ENCODE measurements around the gene LIN7A.
"Not testable (repeated sequence)": the region's sequence is repeated elsewhere in the genome, so short reads cannot be mapped to it uniquely, and the experiment has no call there.

The LIN7A gene

DNA sequence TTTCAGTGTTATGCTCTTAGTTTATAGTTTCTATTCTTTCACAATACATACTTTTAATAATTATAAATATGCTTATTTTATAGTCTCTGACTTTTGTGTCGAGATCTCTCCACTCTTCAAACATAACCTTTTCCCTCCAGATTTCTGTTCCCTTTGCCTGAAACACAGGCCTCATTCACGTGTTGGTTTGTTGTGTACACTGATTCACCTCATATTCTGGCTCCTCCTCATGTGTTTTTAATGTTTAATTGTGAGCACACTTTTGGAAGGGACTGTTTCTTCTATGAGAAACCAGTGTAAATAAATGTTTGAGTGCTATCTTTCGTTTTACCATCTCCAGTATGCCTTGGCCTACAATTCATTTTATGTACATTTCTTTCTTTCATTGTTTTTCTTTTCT lies 20.1 kb downstream of the LIN7A start:
- DNase-seq: no peak

DNA sequence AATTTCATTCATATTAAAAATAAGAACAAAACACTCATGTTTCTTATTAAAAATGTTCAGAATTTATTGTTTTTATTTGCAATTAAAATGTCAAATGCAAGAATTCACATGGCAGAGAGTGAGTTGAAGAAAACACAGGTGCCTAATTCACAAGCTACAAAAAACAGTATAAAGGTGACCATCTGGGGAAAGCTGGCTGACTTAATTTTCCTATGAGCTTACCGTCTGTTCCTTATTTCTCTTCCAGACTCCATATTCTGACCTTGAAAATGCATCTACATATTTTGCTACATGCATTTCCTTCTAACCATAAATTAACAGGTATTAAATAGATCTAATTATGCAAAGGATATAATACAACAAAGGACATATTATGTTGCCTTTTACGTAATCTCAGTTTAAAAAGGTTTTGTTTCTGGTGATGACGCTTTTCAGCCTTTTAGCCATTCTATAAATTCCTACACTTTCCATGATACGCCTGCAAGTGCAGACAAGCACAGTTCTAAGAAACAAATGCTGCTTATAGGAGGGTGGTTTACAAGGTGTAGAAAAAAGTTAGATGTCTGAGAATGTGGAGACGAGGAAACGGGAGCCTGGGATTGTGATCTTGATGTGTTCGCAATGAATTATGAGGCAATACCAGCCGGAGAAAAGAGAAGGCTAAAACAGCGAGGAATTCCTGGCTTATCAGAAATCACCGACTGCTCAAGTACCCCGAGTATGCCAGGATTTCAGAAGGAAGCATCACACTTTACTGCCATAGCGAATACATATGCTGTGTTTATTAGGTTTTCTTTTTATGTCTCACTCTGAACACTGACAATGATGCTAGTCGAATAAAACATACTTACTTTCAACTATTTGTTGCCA lies 24.6 kb downstream of the LIN7A start:
- DNase-seq: no peak

DNA sequence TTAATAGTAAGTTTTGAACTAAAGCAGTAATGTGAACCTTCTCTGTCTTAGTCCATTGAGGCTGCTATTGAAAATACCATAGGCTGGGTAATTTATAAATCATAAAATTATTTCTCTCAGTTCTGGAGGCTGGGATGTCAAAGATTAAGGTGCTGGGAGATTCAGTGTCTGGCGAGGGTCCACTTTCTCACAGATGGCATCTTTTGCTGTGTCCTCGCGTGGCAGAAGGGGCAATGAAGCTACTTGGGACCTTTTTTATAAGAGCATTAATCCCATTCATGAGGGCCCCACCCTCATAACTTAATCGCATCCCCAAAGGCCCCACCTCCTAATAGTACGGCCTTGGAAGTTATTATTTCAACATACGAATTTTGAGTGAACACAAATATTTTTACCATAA lies 28.4 kb downstream of the LIN7A start:
- DNase-seq: no peak

DNA sequence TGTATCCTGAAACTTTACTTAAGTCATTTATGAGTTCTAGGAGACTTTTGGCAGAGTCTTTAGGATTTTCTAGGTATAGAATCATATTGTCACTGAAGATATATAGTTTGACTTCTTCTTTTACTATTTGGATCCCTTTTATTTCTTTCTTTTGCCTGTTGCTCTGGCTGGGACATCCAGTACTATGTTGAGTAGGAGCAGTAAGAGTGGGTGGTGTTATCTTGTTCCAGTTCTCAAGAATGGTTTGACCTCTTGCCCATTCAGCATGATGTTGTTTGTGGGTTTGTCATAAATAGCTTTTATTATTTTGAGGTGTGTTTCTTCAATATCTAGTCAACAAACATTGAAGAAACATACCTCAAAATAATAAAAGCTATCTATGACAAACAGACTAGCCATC lies 35.0 kb downstream of the LIN7A start:
- no peak for DNase-seq

DNA sequence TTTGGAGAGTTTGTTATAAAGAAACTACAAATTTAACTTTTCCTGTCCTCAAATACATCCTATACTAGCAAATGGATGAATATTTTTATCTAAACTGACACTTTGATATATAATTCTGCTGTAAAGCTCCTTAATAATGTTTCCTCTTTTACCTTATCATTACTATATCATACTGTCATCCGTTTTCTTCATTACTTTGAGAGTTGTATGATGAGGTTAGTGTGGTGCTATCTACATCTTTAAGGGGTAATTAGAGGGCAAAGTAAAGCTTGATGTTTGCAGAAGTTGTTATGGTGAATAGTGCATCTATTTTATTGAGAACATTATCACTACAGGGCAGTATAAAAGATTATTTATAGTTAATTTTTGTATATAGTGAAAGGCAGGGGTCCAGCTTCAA lies 36.1 kb downstream of the LIN7A start:
- no peak for DNase-seq

DNA sequence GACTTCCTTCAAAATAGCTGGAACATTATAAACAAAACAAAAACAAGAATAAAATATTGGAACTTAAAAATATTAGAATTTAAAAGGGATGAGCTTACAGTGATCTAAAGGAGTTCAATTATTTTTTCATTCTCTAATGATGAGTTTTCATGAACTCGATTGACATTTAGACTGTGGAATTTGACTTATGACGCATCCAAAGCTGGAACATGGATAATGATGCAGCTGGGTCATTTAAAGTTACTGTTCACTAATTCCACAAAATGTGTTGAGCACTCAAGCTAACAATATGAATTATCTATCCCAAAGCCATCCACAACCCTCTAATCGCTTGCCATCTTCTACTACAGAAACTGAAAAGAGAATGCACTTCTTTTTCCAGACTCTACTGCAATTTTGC lies 42.5 kb downstream of the LIN7A start:
- no peak for DNase-seq

DNA sequence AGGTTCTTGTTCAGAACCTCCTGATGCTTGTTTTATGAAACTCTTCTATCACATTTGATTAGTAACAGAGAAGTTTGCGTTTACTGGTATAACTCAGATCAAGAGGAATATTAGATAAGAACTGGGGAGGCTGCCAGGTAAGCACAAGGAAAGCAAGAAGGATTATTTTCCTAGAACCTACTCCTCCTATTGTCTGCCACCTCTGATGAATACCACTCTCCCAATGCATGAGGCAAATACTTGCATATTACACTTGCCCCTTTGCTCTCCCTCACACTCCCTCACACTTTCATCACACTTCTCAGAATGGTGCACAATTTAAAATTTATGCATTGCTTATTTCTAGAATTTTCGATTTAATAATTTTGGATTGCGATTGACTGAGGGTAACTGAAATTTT lies 43.6 kb downstream of the LIN7A start:
- no peak for DNase-seq

DNA sequence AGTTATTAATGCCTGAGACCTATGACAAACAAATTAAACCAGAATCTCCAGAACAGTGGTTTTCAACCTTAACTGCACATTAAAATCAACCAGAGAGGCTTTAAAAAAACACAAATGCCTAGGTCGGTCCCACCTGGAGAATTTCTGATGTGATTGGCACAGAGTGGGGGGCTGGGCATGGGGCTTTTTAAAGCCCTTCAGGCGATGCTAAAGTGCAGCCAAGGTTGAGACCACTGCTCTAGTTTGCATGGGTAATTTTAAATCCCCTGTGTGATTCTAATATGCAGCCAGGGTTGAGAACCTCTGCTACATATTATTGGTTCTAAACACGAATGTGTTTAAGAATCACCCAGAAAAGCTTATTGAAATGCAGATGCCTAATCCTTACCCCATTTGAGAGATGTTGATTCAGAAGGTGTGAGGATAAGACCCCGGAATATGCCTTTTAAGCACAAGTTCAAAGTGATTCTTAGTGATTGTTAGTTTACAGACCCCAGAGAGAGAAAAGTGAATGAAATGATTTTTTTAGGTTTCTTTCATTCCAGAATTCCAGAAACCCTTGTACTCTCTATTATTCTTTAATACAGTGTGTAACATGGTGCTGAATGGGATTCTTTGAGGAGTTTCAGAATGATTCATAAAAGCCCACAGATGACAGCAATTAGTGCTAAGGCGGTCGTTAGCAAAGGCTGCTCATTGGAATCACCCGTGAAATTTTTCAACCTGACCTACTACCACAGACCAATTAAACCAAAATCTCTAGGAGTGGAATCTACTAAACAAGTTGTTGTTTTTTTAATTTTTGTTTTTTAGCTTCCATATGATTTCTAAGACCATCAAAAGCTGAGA lies 44.9 kb downstream of the LIN7A start:
- DNase-seq: no peak

DNA sequence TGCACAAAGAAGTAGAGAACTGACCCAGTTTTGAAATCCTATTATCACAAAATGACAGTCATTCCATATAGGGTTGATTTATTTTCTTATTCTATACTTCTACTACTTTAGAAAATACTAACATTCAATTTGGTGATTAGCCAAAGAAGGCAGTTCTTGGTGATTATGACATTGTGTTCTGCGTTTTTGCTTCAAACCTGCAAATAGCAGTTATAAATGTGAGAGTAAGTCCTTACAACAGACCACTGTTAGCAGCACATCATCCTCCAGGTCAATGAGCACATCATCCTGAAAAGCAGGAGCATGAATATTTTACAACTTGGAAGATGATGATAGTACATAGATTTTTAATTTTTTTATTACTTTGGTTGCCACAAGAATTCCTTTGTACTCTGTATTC lies 53.1 kb downstream of the LIN7A start:
- no peak for DNase-seq

DNA sequence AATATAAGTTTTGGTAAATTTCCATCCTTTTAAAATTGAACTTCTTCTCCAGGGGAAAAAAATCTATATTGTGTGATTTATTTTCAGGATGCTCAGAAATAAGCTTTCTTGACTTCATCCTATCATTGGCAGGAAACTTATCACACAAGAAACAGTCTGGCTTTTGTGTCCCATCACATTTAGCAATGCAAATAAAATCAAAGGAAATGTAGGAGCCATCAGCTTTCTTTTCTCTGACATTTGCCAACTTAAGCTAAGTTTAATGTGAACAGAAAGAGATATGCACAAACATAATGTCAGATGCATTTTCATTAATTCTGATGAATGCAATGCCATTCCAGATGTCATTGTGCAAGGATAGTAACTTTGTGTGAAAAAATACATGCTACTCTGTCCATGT lies 56.6 kb downstream of the LIN7A start:
- DNase-seq: no peak

DNA sequence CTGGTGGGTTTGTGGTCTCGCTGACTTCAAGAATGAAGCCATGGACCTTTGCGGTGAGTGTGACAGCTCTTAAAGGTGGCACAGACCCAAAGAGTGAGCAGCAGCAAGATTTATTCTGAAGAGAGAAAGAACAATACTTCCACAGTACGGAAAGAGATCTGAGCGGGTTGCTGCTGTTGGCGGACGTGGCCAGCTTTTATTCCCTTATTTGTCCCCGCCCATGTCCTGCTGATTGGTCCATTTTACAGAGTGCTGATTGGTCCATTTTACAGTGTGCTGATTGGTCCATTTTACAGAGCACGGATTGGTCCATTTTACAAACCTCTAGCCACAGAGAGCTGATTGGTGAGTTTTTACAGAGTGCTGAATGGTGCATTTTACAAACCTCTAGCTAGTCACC lies 59.3 kb downstream of the LIN7A start:
- not testable (repeated sequence) for DNase-seq

DNA sequence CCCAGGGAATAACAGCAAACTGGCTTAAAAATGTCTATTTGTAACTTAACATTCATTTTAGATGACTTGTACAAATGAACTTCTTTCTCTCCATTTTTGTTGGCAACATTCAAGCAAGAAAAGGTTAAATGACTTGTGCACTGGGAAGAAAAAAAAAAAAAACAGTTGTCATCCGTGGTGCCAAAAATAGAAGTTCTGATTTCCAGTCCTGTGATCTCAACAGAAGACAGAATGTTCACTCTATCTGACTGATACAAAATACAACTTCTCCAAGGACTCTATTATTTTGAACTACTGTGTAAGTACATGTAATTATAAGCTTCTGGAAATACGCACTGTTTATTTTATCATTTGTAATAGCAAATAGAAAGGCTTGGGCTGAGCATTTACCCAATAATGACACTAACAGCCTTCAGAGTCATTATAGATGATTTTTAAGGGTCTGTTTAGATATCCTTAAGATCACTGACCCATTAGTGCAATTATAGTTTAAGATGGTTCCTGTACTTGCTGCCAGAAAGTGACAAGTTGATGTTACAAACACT lies 59.9 kb downstream of the LIN7A start:
- no peak for DNase-seq

DNA sequence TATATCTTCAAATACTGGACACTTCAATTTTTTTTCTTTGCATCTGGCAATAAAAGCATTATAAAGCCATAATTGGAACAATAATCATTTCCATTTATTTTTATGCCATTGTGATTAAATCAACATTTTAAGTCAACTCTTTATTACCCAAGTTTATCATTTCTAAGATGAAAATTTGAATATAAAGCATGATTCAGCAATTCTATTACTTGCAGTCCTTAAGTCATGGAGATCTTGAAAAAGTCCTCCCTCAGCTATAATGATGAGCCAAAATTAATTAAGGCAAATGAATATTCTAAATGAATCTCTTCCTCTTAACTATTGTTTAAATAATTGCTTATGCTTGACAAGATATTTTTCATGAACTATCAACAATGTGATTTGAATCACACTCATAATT lies 65.7 kb downstream of the LIN7A start:
- DNase-seq: no peak

DNA sequence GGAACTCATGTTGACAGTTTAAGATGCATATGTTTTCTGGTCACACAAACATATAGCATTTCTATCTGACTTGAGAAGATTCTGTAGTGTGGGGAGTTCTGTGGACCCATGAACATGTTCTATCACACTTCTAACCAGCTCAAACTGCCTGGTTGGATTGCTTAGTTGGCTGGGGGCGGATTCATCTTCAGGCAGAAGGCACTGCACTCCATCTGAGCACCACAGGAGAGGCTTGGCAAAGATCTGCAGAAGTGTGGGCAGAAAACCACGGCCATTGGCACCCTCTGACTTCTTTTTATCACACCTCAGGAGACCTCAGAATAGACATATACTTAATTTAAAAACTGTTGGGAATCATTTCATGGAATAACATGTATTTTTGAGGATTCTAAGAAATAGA lies 68.5 kb downstream of the LIN7A start:
- DNase-seq: no peak

DNA sequence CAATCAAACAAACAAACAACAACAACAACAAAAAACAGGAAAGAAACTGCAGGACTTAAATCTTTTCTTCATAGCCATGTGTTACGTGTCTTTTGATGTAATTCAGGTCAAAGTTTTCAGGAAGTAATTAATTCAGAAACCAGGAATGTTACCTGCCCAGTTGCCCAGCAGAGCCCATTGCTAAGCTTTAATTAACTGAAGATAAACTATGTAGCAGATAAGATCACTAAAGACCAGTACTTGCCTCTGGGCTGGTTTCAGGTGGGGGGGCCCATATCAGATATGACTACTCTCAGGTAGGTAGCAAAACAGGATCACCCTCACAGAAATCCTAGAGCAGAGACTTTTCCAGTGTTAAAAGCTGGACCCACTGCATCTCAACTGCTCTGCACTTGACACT lies 69.2 kb downstream of the LIN7A start:
- no peak for DNase-seq

DNA sequence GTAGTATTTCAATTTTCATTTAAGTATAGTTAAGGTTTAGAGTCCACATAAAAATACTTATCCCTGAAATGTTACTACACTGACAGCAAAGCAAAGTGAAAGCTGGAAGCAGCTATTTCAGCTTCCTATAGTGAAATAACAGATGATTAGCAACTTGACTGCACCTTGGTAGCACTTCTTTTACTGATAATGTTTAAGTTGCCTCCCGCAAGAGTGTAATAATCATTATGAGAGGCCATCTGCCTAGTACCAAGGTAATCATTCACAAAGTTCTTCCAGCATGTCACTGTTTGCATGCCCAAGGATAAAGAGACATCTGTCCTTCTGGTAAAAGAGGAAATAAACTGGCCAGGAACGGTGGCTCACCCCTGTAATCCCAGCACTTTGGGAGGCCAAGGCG lies 69.8 kb downstream of the LIN7A start:
- DNase-seq: no peak

DNA sequence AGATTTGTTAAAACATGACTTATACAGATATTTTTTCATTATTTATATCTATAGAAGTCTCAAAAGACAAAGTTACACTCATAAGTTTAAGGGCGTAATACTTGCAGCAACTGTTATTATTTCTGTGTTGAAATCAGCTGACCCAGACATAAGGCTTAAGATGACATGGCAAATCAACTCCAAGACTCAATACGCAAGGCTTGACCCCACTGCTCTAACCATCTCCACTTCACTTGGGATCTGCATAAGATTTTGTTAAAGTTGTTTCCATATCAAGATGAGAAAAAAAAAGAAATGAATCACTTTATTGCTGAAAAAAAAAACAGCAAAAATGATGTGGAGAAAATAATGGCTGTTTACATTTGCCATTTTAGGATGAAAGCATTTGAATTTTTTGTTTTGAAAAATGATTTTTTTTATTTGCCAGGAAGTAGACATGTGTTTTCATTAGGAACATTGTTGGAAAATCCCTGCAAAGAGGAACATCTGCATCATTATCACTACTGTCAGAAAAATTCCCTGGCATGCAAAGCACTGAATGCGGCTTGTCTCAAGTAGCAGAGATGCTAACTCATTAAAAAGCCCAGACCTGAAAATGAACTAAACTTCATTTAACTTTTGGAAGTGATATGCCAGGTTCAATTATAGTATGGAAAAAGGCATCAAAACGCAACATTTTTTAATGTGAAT lies 73.5 kb downstream of the LIN7A start:
- peak in 1 of 2 donors; percentile 20 for DNase-seq

DNA sequence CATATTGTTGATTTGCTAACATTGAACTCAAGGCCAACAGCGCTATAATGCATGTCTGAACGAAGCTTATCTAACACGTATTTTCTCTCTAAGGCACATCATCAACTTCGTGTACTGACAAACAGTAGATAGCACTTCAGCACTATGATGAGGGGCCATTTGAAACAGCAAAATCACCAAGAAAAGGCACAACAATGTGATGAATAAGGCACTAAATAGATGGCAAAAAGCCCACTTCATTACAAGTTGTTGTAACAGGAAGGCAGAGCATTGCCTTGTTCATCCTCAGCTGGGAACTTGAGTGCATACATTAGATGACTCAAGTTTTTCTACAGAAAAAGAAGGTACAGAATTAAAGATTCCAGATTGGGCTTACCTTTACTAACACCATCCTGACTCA lies 75.2 kb downstream of the LIN7A start:
- DNase-seq: no peak

DNA sequence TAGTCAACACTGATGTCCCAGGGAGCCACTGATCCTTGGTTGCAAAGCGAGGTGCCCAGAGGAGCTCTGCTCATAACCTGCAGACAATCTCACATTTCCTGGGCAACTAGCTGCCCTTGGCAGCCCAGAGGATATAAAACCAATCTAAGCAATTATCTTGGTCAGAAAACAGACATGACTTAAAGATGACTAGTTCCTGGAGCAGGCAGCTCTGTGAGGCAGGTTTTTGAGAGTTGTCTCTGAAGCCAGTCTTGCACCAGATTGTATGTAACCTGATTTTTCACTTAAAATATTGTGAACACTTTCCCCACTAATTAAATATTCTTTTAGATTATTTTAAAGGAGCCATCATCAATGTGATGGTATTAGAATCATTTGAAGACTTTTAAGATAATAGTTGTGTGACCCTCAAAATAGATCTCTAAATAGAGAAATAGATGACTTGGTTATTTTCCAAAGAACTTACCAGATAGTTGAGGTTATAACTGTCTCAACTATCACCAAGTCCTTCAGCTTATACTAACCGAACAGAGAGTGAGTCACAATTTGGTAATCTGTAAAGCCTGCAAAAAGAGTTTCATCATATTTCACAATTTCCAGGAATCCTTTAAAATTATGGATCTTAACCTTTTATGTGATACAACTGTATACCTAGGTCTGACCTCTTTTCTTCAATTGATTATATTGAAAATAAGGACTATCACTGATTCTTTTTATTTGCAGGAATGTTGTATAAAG lies 75.9 kb downstream of the LIN7A start:
- no peak for DNase-seq

DNA sequence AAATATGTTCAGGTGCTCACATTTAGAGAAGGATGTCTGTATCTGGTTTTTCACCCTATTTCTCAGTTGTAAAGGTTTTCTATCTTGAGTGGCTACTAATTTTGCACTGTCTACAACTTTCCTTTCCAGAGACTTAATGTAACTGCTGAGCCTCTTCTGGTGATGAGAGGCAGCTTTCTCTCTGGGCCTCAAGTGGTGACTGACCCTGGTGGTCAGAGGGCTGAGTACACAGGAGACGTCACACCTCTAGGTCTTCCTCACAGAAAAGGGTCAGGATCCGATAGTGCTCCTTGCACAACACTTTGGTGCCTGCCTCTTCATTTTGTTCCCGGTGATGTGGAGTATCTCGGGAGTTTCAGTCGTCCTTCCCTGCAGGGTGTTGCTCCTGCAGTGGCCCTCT lies 76.8 kb downstream of the LIN7A start:
- no peak for DNase-seq

DNA sequence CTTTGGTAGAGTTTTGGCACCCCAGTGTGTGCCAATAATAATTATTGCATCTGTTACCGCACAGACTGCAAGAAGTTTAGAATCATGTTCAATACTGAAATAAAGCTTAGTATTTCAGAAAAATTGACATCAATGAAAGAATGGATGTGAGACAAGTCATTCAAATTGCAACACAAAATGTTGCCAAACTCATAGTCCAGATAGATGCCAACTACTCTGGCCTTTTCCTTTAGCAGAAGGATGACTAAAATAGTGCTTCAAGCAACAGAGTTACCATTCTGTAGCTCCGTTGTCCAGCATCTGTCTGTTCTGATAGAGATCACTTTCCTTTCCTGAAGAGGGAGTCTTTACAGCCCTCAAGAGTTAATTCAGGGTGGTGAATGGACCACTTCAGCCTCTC lies 77.5 kb downstream of the LIN7A start:
- DNase-seq: no peak

DNA sequence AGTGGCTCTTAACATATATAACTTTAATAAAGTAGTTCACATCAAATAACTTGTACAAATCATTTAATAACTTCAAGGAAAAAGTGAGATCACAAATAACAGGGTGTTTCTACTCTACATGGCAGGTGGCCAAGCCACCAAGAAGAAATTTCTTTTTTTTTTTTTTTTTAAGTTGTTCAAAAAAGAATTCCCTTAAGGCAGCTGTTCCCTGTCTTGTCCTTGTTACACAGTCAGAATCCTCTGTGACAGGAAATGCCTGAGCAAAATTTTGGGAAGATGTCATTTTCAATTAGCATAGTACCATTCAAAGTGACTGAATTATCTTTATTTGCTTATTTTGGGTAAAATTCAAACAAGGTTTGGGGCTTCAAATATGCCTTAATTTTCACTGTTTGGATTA lies 79.4 kb downstream of the LIN7A start:
- no peak for DNase-seq

DNA sequence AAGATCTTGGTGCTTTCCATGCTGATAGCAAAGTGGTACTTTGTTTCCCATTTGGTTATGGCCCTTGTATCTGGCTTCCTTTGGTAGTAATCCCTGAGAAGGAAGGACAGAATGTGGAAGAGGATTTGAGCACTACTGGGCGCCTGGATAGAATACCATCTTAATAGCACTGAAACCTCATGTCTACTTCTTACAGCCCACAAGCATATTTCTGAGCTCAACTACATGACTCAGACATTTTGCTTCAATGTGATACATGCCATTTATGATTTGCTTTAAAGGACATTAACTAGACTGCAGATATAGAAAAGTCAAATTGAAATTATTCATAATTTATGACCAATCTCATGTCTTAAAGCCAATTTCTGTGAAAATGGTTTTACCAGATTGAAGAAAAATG lies 80.4 kb downstream of the LIN7A start:
- DNase-seq: no peak
